ENCODE data around the gene LIMS4.
"Not testable (repeated sequence)": the region's sequence is repeated elsewhere in the genome, so short reads cannot be mapped to it uniquely, and the experiment has no call there.

GRCh38 chr2:110482697-110483096 is 10.1 kb upstream of the LIMS4 start:
- TF ChIP-seq EZH2 (IDR thresholded peaks at IDR 0.05); ATF3 (IDR thresholded peaks at IDR 0.05); SP1 (IDR thresholded peaks at IDR 0.05; ENCODE audit: low read depth); POLR2AphosphoS5 (IDR thresholded peaks at IDR 0.05; ENCODE audit: low read depth, low read length); RAD21 (IDR thresholded peaks at IDR 0.05; ENCODE audit: low read depth); POLR2A (IDR thresholded peaks at IDR 0.05; ENCODE audit: borderline replicate concordance, extremely low read depth, insufficient read depth, insufficient read length); EZH2phosphoT487 (IDR thresholded peaks at IDR 0.05; ENCODE audit: borderline replicate concordance); CEBPB (IDR thresholded peaks at IDR 0.05; ENCODE audit: low read depth); YY1 (IDR thresholded peaks at IDR 0.05; ENCODE audit: extremely low read depth, insufficient replicate concordance, low read depth, low read length); ZNF274 (IDR thresholded peaks at IDR 0.05; ENCODE audit: low read depth, low read length); SIN3A (IDR thresholded peaks at IDR 0.05; ENCODE audit: low read depth); FOSL1 (IDR thresholded peaks at IDR 0.05; ENCODE audit: low read depth): not testable (repeated sequence)
- TF ChIP-seq, protein P1, sequence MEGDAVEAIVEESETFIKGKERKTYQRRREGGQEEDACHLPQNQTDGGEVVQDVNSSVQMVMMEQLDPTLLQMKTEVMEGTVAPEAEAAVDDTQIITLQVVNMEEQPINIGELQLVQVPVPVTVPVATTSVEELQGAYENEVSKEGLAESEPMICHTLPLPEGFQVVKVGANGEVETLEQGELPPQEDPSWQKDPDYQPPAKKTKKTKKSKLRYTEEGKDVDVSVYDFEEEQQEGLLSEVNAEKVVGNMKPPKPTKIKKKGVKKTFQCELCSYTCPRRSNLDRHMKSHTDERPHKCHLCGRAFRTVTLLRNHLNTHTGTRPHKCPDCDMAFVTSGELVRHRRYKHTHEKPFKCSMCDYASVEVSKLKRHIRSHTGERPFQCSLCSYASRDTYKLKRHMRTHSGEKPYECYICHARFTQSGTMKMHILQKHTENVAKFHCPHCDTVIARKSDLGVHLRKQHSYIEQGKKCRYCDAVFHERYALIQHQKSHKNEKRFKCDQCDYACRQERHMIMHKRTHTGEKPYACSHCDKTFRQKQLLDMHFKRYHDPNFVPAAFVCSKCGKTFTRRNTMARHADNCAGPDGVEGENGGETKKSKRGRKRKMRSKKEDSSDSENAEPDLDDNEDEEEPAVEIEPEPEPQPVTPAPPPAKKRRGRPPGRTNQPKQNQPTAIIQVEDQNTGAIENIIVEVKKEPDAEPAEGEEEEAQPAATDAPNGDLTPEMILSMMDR (IDR thresholded peaks at IDR 0.05 in 2 of 3, conservative IDR thresholded peaks at IDR 0.05 in 1 of 3; ENCODE audit: borderline replicate concordance in 1 of 3, insufficient read depth in 1 of 3, low read depth in 2 of 3, low read length in 2 of 3), result not testable (repeated sequence)
